Measurements from ENCODE around the gene NF1. TPM values are rescaled to one million over a fixed set of nuclear protein-coding genes. Genes with fewer than 3 reads are reported as not detected.

The NF1 gene
- total RNA-seq, 1 experiment from 2014 or later, result 35.4 TPM

- no peak for ATAC-seq
- CTCF ChIA-PET, result no interaction called here
- H3K36me3 Mint-ChIP-seq, result no peaks in the 10 kb centered on the region
- no peak for DNase-seq (ENCODE audit: low spot score)
- no peak overlapping the region for H3K4me3 Mint-ChIP-seq
- H3K4me1 Mint-ChIP-seq, result peaks cover 6% of the 10 kb centered on the region; the same call in 1 of the 2 replicates
- POLR2A ChIA-PET, result no interaction called here
- H3K27me3 Mint-ChIP-seq (ENCODE audit: low read depth), result no peaks in the 10 kb centered on the region
- H3K9me3 Mint-ChIP-seq, result peaks cover 3% of the 10 kb centered on the region; the same call in 1 of the 2 replicates
- TF ChIP-seq ZNF423 (CRISPR knock-in tag; IDR thresholded peaks at IDR 0.05) (no peak), HMGA2 (CRISPR knock-in tag; IDR thresholded peaks at IDR 0.05) (no peak), ETV6 (CRISPR knock-in tag; IDR thresholded peaks at IDR 0.05) (no peak), MLX (CRISPR knock-in tag; IDR thresholded peaks at IDR 0.05) (no peak), ESRRA (CRISPR knock-in tag; IDR thresholded peaks at IDR 0.05; ENCODE audit: borderline replicate concordance) (no peak), AR (CRISPR knock-in tag; IDR thresholded peaks at IDR 0.05) (no peak), GRHL2 (CRISPR knock-in tag; IDR thresholded peaks at IDR 0.05; ENCODE audit: insufficient replicate concordance, severe bottlenecking) (no peak), ERG (CRISPR knock-in tag; IDR thresholded peaks at IDR 0.05) (no peak), PRDM15 (CRISPR knock-in tag; IDR thresholded peaks at IDR 0.05) (no peak), NFE2L1 (CRISPR knock-in tag; IDR thresholded peaks at IDR 0.05) (no peak), ATF3 (CRISPR knock-in tag; conservative IDR thresholded peaks at IDR 0.05) (no peak), SMAD4 (CRISPR knock-in tag; IDR thresholded peaks at IDR 0.05) (no peak), CDX4 (CRISPR knock-in tag; IDR thresholded peaks at IDR 0.05; ENCODE audit: borderline replicate concordance) (no peak), ZMAT4 (CRISPR knock-in tag; IDR thresholded peaks at IDR 0.05) (no peak), ZNF121 (CRISPR knock-in tag; IDR thresholded peaks at IDR 0.05) (no peak), PRRX2 (CRISPR knock-in tag; IDR thresholded peaks at IDR 0.05) (no peak), SP1 (CRISPR knock-in tag; conservative IDR thresholded peaks at IDR 0.05) (no peak)
- H3K27ac Mint-ChIP-seq, result no peak overlapping the region
Measured at GRCh38 chr17:31085563-31085962, 9.2 kb upstream of the NF1 start.
